ENCODE data around the gene FHIP1B.

FHIP1B gene

DNA sequence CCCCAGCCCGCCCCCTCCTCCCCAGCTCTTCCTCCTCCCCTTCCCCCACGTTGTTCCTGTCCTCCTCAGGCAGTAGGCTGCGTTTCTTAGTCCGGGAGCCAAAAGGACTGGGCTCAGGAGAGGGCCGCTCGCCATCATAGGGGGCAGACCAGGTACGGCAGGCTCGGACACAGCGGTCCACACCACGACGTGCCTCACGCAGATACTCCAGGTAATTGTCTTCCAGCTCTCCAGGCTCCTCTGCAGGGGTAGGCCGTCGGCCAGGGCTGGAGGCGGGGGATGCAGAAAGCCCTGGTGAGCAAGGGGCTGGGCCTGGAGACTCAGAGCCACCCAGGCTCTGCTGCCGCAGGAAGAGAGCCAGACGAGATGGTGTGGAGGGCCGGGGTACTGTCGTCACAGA, 16.7 kb downstream of the FHIP1B start:
- no peak for TF ChIP-seq TCF12 (IDR thresholded peaks at IDR 0.05; ENCODE audit: low read depth)
- TF ChIP-seq, protein P1, sequence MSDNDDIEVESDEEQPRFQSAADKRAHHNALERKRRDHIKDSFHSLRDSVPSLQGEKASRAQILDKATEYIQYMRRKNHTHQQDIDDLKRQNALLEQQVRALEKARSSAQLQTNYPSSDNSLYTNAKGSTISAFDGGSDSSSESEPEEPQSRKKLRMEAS (IDR thresholded peaks at IDR 0.05), result no peak

DNA sequence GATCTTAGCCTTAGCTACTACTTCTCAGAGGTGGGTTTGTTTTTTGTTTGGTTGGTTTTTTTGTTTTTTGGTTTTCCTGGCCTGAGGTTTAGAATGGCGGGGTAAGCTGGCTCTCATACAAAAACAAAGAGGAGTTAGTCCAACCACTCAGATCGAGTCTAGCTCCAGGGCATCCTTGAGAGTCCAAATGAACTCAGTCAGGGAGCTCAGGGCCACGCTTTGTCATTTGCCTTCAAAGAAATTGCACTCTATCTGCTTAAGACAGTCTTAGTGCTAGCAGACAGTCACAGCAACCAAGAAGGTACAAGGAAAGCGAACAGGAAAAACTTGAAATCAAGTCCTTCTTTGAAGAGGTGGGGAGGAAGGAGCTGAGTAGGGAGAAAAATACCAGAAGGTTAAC, 17.9 kb downstream of the FHIP1B start:
- no peak for TF ChIP-seq TCF12 (IDR thresholded peaks at IDR 0.05; ENCODE audit: low read depth)
- no peak for TF ChIP-seq CREB1 (IDR thresholded peaks at IDR 0.05; ENCODE audit: low read depth)
- TF ChIP-seq YY1 (IDR thresholded peaks at IDR 0.05; ENCODE audit: low read depth), result no peak
- no peak for TF ChIP-seq EGR1 (IDR thresholded peaks at IDR 0.05)
- no peak for TF ChIP-seq ZBTB7A (IDR thresholded peaks at IDR 0.05; ENCODE audit: low read depth)
- TF ChIP-seq, protein P2, sequence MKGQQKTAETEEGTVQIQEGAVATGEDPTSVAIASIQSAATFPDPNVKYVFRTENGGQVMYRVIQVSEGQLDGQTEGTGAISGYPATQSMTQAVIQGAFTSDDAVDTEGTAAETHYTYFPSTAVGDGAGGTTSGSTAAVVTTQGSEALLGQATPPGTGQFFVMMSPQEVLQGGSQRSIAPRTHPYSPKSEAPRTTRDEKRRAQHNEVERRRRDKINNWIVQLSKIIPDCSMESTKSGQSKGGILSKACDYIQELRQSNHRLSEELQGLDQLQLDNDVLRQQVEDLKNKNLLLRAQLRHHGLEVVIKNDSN (IDR thresholded peaks at IDR 0.05), result no peak
- TF ChIP-seq TAF1 (IDR thresholded peaks at IDR 0.05; ENCODE audit: low read depth), result no peak
- TF ChIP-seq RAD21 (IDR thresholded peaks at IDR 0.05; ENCODE audit: low read depth), result no peak
- TF ChIP-seq, protein P1 (IDR thresholded peaks at IDR 0.05), result no peak
- no peak for TF ChIP-seq TEAD4 (IDR thresholded peaks at IDR 0.05)
- TF ChIP-seq NFIC (IDR thresholded peaks at IDR 0.05), result no peak
- TF ChIP-seq CEBPB (IDR thresholded peaks at IDR 0.05), result no peak
- TF ChIP-seq EP300 (IDR thresholded peaks at IDR 0.05; ENCODE audit: borderline replicate concordance), result no peak
- TF ChIP-seq FOXM1 (IDR thresholded peaks at IDR 0.05; ENCODE audit: borderline replicate concordance, low read depth), result no peak

DNA sequence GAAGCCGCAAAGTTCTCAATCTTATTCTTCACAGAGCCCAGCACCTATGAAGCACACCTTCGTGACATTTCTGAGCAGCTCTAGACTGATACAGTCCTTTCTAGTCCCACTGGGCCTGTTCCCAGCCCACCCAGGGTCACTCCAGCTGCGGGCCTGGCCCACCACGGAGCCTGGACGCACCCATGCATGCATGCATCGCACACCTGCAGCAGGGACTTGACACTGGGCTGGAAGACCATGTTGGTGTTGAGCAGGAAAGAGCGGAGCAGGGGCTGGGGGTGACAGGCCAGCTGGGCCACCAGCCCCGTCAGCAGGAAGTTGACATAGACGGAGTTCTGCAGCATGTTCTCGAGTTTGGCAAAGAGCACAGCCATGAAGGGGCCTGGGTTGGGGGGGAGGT, 19.9 kb downstream of the FHIP1B start:
- TF ChIP-seq, protein P1 (IDR thresholded peaks at IDR 0.05), result no peak
- TF ChIP-seq ZBTB7A (IDR thresholded peaks at IDR 0.05; ENCODE audit: low read depth) (no peak), CEBPB (IDR thresholded peaks at IDR 0.05) (no peak), TEAD4 (IDR thresholded peaks at IDR 0.05) (no peak), YY1 (IDR thresholded peaks at IDR 0.05; ENCODE audit: low read depth) (no peak), TAF1 (IDR thresholded peaks at IDR 0.05; ENCODE audit: low read depth) (no peak), EP300 (IDR thresholded peaks at IDR 0.05; ENCODE audit: borderline replicate concordance) (no peak), CREB1 (IDR thresholded peaks at IDR 0.05; ENCODE audit: low read depth) (no peak), EGR1 (IDR thresholded peaks at IDR 0.05) (no peak), NFIC (IDR thresholded peaks at IDR 0.05) (no peak), RAD21 (IDR thresholded peaks at IDR 0.05; ENCODE audit: low read depth) (no peak)
- TF ChIP-seq, protein P3, sequence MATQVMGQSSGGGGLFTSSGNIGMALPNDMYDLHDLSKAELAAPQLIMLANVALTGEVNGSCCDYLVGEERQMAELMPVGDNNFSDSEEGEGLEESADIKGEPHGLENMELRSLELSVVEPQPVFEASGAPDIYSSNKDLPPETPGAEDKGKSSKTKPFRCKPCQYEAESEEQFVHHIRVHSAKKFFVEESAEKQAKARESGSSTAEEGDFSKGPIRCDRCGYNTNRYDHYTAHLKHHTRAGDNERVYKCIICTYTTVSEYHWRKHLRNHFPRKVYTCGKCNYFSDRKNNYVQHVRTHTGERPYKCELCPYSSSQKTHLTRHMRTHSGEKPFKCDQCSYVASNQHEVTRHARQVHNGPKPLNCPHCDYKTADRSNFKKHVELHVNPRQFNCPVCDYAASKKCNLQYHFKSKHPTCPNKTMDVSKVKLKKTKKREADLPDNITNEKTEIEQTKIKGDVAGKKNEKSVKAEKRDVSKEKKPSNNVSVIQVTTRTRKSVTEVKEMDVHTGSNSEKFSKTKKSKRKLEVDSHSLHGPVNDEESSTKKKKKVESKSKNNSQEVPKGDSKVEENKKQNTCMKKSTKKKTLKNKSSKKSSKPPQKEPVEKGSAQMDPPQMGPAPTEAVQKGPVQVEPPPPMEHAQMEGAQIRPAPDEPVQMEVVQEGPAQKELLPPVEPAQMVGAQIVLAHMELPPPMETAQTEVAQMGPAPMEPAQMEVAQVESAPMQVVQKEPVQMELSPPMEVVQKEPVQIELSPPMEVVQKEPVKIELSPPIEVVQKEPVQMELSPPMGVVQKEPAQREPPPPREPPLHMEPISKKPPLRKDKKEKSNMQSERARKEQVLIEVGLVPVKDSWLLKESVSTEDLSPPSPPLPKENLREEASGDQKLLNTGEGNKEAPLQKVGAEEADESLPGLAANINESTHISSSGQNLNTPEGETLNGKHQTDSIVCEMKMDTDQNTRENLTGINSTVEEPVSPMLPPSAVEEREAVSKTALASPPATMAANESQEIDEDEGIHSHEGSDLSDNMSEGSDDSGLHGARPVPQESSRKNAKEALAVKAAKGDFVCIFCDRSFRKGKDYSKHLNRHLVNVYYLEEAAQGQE (IDR thresholded peaks at IDR 0.05; ENCODE audit: low read depth), result no peak

DNA sequence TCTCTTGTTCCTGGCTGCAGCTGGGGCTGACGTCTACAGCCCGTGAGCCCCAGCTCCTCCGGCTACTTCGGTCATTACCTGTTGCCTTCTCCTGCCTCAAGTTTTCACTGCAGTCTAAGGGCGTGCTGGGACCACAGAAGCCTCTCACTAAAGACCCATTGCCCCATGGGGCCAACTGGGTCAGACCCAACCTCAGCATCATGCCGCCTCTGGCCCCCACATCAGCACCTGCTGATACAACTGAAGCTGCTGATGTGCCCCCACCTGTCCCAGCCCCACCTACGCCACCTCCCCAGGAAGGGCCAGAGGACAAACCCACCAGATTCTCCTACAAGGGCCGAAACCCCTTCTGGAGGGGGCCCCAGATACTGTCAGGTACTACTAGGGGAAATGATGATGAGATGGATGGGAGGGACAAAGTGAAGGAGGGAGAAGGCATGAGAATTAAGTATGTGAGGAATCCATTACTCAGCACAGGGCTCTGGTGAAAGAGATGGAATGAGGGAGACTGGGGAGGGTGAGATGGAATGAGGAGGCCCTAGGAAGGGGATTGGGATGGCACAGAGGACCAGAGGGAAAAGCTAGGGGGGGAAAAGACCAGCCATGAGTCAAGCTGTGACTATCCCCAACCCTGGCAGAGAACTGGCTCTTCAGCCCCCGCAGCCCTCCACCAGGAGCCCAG, 24.0 kb downstream of the FHIP1B start:
- no peak for TF ChIP-seq TAF1 (IDR thresholded peaks at IDR 0.05; ENCODE audit: low read depth)
- TF ChIP-seq, protein P1 (IDR thresholded peaks at IDR 0.05), result no peak
- no peak for TF ChIP-seq CREB1 (IDR thresholded peaks at IDR 0.05; ENCODE audit: low read depth)
- no peak for TF ChIP-seq YY1 (IDR thresholded peaks at IDR 0.05; ENCODE audit: low read depth)
- no peak for TF ChIP-seq EP300 (IDR thresholded peaks at IDR 0.05; ENCODE audit: borderline replicate concordance)
- TF ChIP-seq NFIC (IDR thresholded peaks at IDR 0.05), result no peak
- TF ChIP-seq TEAD4 (IDR thresholded peaks at IDR 0.05), result no peak
- TF ChIP-seq FOXM1 (IDR thresholded peaks at IDR 0.05; ENCODE audit: borderline replicate concordance, low read depth), result no peak
- TF ChIP-seq, protein P2 (IDR thresholded peaks at IDR 0.05), result no peak

DNA sequence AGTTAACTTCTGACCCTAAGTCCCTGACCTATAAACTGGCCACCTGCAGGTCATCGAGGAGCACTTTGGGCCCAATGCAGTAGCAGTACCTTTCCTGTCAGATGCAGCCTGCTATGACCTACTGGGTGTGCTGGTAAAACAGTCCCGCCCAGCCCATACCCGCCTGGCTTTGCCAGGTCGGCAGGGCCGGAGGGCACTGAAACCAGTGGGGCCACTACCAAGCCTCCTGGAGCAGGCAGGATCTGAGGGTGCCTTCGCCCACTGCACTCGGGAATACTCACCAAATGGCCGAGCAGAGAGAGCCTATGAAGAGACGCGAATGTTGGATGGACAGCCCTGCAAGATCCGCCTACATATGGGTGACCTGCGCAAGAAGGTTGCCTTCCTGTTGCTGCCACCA, 24.6 kb downstream of the FHIP1B start:
- TF ChIP-seq NFIC (IDR thresholded peaks at IDR 0.05), result no peak
- TF ChIP-seq, protein P2 (IDR thresholded peaks at IDR 0.05), result no peak
- TF ChIP-seq RAD21 (IDR thresholded peaks at IDR 0.05; ENCODE audit: low read depth), result no peak
- TF ChIP-seq TCF12 (IDR thresholded peaks at IDR 0.05; ENCODE audit: low read depth), result no peak
- TF ChIP-seq, protein P1 (IDR thresholded peaks at IDR 0.05), result no peak
- TF ChIP-seq, protein P3 (IDR thresholded peaks at IDR 0.05; ENCODE audit: low read depth), result no peak

All from Ishikawa (cell line).